Transverse colon (tissue), 4 donors: ENCODE measurements around the gene CST7.

Source experiments
- CTCF ChIP-seq, 5 experiments: fragments of 200-600 bp in 3 of 5; fragments of 450-650 bp in 2 of 5; sonication (generic) in 3 of 5; IDR thresholded peaks; 1 replicate in 2 of 5; 2 replicates in 3 of 5; pipeline ENCODE4 v1.5.1; 2016 to 2017; ENCODE audit warnings: antibody characterized with exemption in 5 of 5, inconsistent platforms in 3 of 5, mild to moderate bottlenecking in 2 of 5, moderate library complexity in 1 of 5
- POLR2A ChIP-seq: fragments of 450-650 bp; IDR thresholded peaks from one replicate; pipeline ENCODE4 v1.6.1; 2016; ENCODE audit warnings: antibody characterized with exemption, mild to moderate bottlenecking, moderate library complexity
- POLR2AphosphoS5 ChIP-seq, 3 donors: sonication (generic); formaldehyde crosslinking; IDR thresholded peaks; one replicate each; pipeline ENCODE4 v1.6.1; 2016; ENCODE audit warnings: antibody characterized with exemption in 3 of 3

DNA sequence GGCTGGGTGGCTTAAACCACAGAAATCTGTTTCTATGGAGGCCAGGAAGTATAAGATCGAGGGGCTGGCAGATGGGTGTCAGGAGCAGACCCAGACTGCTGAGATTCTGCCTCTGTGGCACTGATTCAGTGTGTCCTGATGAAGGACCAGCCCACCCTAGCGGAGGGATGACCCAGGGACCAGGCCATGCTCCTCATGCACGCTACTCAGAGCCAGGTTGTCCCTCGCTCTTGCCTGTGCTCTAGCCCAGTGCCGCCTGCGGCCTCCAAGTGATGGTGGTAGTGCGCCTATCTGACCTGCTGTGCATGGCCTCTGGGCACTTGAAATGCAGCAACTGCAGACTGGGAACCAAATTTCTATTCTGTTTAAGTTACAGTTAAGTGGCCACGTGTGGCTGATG, 56.6 kb downstream of the CST7 start:
- TF ChIP-seq POLR2AphosphoS5 (IDR thresholded peaks at IDR 0.05) (no peak), POLR2A (no peak), CTCF (IDR thresholded peaks at IDR 0.05) (no peak)
